Esophagus muscularis mucosa (tissue), 4 donors: ENCODE measurements around the gene ATPAF1.

Source experiments
- EP300 ChIP-seq: sonication (generic); formaldehyde crosslinking; IDR thresholded peaks from one replicate; pipeline ENCODE4 v1.6.1; 2017; ENCODE audit warnings: antibody characterized with exemption
- POLR2A ChIP-seq: fragments of 450-650 bp; IDR thresholded peaks from one replicate; pipeline ENCODE4 v1.6.1; 2017; ENCODE audit warnings: antibody characterized with exemption, moderate library complexity, mild to moderate bottlenecking, low read depth
- POLR2AphosphoS5 ChIP-seq, 2 donors: sonication (generic); formaldehyde crosslinking; IDR thresholded peaks; one replicate each; pipeline ENCODE4 v1.6.1; 2017; ENCODE audit warnings: antibody characterized with exemption in 2 of 2
- TF ChIP-seq, protein P1 (sequence below), 3 experiments: fragments of 200-600 bp in 2 of 3; fragments of 450-650 bp in 1 of 3; sonication (generic) in 2 of 3; IDR thresholded peaks; one replicate each; pipeline ENCODE4 v1.5.1; 2017 to 2019; ENCODE audit warnings: antibody characterized with exemption in 3 of 3, mild to moderate bottlenecking in 2 of 3, moderate library complexity in 1 of 3

DNA sequence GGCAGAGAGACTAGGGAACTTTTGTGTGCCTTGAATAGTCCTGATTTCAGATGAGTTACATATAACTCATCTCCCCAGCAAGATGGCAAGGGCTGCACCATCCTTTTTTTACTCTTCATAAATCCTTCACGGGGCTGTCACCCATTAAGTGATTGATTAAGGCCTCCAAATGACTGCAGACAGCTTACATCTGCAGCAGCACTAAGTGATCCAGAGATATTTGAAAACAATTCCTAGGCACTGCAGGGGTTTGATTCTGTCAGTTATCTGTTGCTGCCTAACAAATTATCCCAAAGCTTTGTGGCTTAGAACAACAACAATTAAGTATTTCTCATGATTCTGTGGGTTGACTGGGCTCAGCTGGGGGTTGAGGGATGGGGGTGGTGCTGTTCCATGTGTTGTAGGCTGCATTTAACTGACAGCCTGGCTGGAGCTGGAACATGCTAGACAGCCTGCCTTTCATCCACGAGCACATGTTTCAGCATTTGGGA, 22.8 kb upstream of the ATPAF1 start:
- TF ChIP-seq, protein P1, sequence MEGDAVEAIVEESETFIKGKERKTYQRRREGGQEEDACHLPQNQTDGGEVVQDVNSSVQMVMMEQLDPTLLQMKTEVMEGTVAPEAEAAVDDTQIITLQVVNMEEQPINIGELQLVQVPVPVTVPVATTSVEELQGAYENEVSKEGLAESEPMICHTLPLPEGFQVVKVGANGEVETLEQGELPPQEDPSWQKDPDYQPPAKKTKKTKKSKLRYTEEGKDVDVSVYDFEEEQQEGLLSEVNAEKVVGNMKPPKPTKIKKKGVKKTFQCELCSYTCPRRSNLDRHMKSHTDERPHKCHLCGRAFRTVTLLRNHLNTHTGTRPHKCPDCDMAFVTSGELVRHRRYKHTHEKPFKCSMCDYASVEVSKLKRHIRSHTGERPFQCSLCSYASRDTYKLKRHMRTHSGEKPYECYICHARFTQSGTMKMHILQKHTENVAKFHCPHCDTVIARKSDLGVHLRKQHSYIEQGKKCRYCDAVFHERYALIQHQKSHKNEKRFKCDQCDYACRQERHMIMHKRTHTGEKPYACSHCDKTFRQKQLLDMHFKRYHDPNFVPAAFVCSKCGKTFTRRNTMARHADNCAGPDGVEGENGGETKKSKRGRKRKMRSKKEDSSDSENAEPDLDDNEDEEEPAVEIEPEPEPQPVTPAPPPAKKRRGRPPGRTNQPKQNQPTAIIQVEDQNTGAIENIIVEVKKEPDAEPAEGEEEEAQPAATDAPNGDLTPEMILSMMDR (IDR thresholded peaks at IDR 0.05), result no peak
- TF ChIP-seq POLR2A (no peak), POLR2AphosphoS5 (IDR thresholded peaks at IDR 0.05) (no peak), EP300 (no peak)
